ENCODE measurements around the gene ZNRF2. TPM values are rescaled to one million over a fixed set of nuclear protein-coding genes. Genes with fewer than 3 reads are reported as not detected.
A peak's percentile ranks its signal among the peaks of the same experiment; 100 is the strongest.

ZNRF2 gene
- total RNA-seq, 3 donors from 2014 or later: 34.0 to 53.3 (median 40.5) TPM

DNA sequence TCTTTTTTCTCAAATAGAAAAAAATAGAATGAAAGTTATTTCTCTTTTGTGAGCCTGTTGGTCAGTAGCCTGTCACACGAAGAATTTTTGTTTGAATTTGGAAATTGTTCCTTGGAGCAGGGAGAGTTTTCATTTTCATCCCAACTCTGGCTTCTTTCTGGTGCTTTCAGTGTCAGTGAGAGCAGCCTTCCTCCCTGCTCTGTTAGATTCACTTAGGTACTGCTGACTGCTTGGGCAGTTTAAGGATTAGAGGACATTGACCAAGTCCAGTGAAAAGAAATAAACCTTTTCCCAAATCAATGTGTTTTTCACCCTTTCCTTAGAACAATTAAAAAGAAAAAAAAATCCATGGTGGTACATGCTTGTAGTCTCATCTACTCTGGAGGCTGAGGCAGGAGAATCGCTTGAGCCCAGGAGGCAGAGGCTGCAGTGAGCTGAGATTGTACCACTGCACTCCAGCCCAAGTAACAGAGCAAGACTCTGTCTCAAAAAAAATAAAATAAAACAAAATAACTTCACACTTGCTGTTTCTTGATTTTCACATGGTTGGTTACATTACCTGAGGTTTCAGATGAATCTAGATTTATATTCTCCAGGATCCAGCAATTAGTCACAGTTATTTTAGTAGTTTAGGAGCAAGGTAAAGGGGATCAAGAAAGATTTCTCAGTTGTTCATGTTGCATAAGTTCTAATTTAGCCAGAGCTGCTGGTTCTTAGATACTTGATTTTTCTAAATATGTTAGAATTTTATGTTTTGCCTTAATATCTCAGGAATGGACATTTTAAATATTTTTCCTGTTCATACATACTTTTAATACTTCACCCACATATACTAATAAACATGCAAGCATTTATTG, 63.1 kb downstream of the ZNRF2 start:
- Histone ChIP-seq H3K4me1 (ENCODE audit: low read depth) (peaks cover 6% of the 10 kb centered on the region), H3K9me3 (no peaks in the 10 kb centered on the region), H3K36me3 (ENCODE audit: low read depth) (no peaks in the 10 kb centered on the region), H3K4me3 (no peak overlapping the region)
- ATAC-seq: no peak
- intact Hi-C loops (cut with DNase I, micrococcal nuclease): no loop called here
- no peak for TF ChIP-seq CTCF (IDR thresholded peaks at IDR 0.05)
- no peak for DNase-seq

GRCh38 chr7:30348083-30348560, 63.7 kb downstream of the ZNRF2 start:
- ATAC-seq (peak; percentile 85), DNase-seq (peak in 1 of 3 donors; percentile 32)
- intact Hi-C loops (cut with DNase I, micrococcal nuclease): no loop called here
- Histone ChIP-seq H3K4me1 (ENCODE audit: low read depth) (peaks cover 7% of the 10 kb centered on the region), H3K4me3 (no peak overlapping the region), H3K36me3 (ENCODE audit: low read depth) (no peaks in the 10 kb centered on the region), H3K9me3 (no peaks in the 10 kb centered on the region)
- no peak for TF ChIP-seq CTCF (IDR thresholded peaks at IDR 0.05)

DNA sequence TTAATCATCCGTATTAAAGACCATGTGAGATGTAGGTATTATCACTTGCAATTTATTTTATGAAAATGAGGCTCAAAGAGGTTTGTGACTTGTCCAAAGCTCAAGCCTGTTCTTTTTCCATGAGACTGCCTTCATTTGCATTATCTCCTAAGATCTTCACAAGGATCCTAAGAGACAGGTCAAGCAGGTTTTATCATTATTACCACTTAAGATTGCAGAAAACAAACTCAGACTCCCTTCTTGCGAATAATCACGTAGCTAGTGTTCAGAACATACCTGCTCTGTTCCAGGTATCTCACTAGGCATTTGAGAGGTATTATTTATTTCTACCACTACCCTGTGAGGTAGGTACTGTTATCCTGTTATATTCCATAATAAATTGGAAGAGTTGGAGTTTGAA, 64.8 kb downstream of the ZNRF2 start:
- H3K4me3 ChIP-seq: no peak overlapping the region
- DNase-seq (no peak), ATAC-seq (no peak)
- no peak for TF ChIP-seq CTCF (IDR thresholded peaks at IDR 0.05)
- H3K4me1 ChIP-seq (ENCODE audit: low read depth): peaks cover 7% of the 10 kb centered on the region
- H3K36me3 ChIP-seq (ENCODE audit: low read depth): no peaks in the 10 kb centered on the region
- no peaks in the 10 kb centered on the region for H3K9me3 ChIP-seq
- intact Hi-C loops (cut with DNase I, micrococcal nuclease): no loop called here

DNA sequence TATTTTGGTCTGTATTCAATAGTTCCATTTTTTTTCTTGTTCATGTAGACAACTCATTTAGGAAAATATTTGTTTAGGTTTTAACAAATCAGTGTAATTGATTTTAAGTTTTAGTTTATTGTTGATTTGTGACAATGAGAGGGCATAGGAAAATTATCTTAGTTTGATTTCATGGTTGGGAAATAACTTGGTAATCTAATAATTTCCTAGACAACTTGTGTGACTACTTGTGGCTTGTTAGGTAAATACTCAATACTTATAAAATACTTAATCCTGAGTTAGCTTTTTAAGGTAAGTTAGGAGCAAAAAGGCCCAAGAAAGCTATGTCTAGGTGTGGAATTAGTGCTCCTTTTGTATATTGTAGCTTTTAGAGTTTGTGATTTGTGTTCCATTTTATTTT, 65.4 kb downstream of the ZNRF2 start:
- Histone ChIP-seq H3K36me3 (ENCODE audit: low read depth) (no peaks in the 10 kb centered on the region), H3K4me3 (no peak overlapping the region), H3K9me3 (no peaks in the 10 kb centered on the region), H3K4me1 (ENCODE audit: low read depth) (peaks cover 7% of the 10 kb centered on the region)
- no peak for TF ChIP-seq CTCF (IDR thresholded peaks at IDR 0.05)
- ATAC-seq (no peak), DNase-seq (no peak)
- intact Hi-C loops (cut with DNase I, micrococcal nuclease): no loop called here

GRCh38 chr7:30351286-30351685, 66.9 kb downstream of the ZNRF2 start:
- no peak for TF ChIP-seq CTCF (IDR thresholded peaks at IDR 0.05)
- H3K4me1 ChIP-seq (ENCODE audit: low read depth): peaks cover 7% of the 10 kb centered on the region
- H3K9me3 ChIP-seq: no peaks in the 10 kb centered on the region
- H3K4me3 ChIP-seq: no peak overlapping the region
- intact Hi-C loops (cut with DNase I, micrococcal nuclease): no loop called here
- DNase-seq (no peak), ATAC-seq (no peak)
- no peaks in the 10 kb centered on the region for H3K36me3 ChIP-seq (ENCODE audit: low read depth)
